ENCODE measurements around the gene OR51A2.
"Not testable (repeated sequence)": the region's sequence is repeated elsewhere in the genome, so short reads cannot be mapped to it uniquely, and the experiment has no call there.

The OR51A2 gene, protein sequence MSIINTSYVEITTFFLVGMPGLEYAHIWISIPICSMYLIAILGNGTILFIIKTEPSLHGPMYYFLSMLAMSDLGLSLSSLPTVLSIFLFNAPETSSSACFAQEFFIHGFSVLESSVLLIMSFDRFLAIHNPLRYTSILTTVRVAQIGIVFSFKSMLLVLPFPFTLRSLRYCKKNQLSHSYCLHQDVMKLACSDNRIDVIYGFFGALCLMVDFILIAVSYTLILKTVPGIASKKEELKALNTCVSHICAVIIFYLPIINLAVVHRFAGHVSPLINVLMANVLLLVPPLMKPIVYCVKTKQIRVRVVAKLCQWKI

DNA sequence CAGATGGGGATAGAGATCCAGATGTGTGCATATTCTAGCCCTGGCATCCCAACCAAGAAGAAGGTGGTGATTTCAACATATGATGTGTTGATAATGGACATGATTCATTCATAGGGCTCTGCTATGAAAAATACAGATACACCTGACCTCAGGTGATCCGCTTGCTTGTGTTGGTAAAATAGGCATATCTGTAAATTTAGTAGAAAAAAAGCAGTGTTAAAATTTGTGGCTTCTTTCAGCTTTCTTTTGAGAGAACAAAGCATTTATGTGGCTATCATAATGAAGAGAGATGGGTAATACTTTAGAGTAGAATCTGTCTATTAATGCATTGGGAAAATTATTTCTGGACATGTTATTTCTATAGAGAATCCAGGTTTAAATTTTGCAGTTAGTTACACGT, at the start of gene OR51A2:
OR51A2 (minus strand) TSS at position 101 of the 400 bp plus-strand sequence; CDS start at position 101, 0 bp downstream.
- DNase-seq, result not testable (repeated sequence)

DNA sequence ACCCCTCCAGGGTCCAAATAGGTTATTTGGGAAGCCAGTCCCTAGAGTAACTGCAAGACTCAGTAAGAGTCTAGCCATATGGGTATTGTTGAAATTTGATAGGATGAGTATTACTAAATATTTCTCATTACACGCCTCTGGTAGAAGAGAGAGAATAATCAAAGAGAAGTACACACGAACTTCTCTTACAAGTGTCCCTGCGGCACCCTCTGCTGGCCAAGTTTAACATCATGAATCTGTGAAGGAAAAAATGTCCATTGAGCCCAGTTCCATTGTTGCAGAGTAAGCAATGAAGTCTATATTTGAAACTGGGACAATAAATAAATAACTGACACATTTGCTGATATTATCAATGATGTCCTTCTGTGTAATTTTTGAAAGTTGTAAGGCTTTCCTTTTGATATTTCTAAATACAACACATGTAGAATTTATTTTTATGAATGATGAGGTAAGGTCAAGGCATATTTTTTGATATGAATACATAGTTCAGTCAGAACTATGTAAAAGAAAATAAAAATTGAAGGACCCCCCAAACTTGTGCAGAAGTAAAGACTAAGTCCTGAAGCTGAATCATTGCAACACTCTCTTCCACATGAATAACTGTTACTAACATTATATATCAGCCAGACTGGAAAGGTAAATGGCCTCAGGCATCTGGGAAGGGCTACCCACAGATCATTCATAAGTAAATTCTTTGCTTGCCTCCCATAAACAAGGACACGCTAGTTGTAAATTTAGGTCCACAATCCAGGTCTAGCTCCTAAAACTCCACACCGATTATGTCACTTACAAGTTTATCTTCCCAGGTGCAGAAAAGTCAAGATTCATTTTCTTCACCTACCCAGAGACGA, 49.1 kb upstream of the OR51A2 start:
- peak; percentile 59 for DNase-seq

DNA sequence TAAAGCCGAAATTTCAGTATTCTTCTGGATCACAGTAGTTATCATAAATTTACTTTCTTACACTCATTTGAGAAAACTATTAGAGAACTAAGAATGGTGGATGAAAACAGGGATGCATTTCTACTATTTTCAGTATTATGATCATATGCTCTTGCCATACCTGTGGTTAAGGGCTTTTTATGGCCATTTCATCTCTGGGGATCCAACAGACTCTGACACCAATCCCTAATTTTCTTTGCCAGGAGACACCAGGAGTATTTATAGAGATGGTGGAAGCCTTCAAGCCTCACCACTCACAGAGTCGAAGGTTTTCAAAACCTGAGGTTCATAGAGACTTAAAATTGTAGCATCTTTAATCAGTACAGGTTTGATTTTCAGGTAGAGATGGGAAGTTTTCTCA, 39.0 kb upstream of the OR51A2 start, which contains the start of gene OR51L1:
OR51L1 (plus strand) TSS at position 301 of the 400 bp plus-strand sequence. CDS start 4,132 bp downstream, outside the sequence.
- DNase-seq, result no peak

DNA sequence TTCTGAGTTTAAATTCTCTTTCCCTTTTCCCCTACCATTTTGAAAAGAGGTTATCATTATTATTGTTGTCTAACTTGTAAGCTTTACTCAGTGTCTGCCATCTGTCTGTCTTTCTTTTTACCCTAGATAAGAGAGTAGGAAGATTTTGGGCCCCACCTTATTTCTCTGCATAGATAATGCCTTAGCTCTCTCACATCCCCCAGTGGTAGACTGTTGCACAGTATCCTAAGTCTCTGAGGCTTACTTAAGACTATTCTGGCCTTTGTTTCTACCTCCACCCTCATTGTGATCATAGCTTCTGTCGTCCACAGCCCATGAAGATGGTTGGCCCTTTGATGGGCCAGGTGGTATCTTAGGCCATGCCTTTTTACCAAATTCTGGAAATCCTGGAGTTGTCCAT, 35.5 kb upstream of the OR51A2 start:
- DNase-seq, result no peak

DNA sequence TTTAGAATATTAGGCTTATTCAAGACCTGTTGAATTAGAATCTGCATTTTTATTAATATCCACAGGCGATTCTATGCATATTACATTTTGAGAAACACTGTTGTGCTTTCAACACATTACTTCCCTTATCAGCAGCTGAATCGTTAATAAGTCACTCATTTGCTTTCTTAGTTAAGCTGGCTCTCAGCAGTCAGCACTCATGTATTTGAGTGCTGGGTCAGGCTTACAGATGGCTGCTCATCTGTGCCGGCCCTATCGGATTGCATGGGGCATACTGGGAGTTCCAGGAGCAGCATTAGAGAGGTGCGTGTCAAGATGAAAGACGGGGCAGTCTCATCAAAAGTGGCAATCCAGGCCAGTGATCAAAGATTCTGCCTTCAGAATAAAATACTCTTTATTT, 28.3 kb upstream of the OR51A2 start:
- peak; percentile 86 for DNase-seq

DNA sequence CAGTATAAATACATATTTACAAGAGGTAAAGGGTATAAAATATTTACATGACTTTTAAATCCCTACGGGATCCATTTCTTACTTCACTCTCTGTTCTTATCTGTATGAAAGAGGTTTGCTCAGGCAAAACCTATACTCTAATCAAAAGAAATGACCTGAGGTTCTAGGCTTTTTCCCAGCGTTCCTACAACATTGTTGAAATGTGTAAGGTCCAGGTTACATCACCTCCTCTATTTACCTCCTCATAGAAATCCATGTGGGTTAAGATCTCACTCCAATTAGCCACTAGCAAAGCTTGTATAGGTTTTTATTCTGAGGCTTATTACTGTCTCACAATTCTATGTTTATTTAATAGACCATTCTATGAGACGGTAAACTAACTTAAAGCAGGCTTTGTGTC, 27.2 kb upstream of the OR51A2 start:
- no peak for DNase-seq

DNA sequence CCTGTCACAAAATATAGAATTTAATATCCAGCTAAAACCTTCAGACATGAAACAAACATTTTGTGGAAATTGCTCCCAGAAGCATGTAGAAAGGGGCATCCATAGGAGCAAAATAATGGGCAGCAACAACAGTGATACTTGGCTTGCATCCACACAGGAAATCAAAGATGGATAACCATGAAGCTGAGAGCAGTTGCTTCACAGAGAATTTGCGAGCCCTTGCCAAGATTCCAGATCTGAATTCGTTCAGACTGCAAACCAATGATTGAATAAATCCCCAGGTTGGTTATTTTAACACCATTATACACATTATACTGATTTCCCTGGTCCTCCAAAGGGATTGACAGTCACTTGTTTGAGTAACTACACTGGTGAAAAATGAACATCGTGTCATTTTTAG, 23.5 kb upstream of the OR51A2 start:
- DNase-seq, result no peak

DNA sequence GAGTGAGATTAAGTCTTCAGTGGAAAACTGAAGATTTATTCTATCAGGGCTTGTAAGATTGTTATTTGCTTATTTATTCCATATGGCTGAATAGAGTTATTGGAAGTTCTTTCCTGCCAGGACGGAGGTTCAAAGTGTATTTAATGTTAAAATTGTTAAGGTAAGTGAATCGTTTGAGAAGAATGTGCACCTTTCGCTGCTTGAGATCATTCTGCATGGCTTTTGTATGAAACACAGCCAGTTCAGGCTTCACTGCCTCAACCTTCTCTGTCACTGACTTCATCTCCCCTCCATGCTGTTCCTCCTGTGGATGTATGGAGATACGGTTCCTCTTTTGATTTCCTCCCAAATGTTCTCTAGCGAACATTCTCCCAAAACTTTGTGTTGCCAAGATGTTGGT, 19.9 kb upstream of the OR51A2 start:
- DNase-seq, result peak; percentile 43

DNA sequence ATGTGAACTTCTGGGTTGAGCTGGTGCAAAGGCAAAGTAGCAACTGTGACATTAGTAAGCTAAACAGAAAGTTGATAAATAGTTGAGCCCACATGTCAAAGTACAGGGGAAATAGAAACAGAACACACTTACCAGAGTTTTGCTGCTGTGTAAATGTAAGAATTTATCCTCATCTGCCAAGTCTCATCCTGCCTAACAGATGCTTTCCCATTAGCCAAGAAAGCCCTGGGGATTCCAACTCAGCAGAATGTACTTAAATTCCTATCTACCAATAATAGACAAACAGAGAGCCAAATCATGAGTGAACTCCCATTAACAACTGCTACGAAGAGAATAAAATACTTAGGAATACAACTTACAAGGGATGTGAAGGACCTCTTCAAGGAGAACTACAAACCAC, 7.3 kb upstream of the OR51A2 start:
- DNase-seq, result no peak

DNA sequence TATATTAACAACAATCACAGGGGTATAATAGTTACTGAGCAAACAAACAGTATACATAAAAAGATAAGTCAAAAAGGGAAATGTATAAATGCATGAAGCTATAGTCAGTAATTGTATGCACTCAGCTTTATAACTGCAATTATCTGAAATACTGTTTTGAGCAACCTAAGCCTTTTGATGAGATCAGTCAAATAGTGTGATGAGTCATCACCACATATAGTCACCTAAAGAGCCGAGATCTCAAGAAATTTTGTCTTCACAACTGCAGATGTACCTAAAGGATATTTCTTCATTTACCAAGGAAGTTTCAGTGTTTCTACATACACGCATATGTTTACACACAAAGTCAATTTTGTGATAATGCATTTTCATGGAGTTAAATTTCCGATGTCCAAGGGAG, 5.4 kb upstream of the OR51A2 start:
- no peak for DNase-seq

DNA sequence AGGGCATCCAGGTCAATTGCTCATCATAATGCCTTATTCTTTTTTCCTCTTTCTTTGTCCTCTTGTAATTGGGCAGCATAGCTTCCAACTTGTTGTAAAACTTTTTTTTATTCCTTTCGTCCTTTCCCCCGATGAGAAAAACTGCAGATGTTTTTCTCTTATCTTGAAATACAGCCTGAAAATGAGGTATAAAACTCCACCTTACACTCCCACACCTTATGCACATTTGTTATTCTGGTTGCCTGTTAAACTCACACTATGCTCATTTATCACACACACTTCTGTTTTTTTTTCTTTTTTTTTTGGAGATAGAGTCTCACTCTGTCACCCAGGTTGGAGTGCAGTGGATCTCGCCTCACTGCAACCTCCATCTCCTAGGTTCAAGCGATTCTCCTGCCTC, 1.9 kb upstream of the OR51A2 start:
- no peak for DNase-seq

DNA sequence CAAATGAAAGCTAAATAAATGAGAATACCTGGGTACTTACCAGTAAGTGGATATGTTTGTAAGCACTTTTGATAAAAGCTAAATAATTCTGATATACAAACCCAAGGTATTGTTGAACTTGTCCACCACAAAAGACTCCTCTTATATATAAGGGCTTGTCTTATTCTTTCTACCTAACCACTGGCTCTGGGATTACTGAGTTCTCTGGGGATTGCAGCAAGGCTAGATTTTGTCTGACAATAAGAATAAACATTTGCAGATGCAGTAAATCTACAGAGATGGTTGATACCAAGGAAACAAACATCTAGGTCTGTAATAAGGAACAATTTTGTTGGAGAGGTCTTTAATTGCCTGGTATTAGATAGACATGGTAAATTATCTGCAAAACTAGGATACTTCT, 8.0 kb downstream of the OR51A2 start, which contains the start of gene OR51A4:
OR51A4 (minus strand) TSS at position 101 of the 400 bp plus-strand sequence. CDS start 505 bp downstream, outside the sequence.
- no peak for DNase-seq

DNA sequence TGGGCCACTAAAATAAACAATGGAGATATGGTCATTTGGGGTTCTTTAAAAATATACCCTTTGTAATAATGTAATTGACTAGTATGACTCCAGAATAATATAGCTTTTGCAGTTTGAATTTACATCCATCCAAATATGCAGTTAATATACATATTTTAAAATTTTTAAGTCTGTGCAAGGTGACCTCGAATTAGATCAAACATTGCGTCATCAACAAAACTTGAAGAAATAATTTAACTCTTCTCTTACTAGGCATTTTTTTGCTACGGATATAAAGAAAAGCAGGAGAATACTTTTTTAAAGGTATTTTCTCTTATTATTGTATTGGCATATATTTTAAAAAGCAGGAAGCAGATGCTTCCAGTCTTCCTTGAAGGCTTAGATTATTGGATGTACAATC, 18.8 kb downstream of the OR51A2 start:
- no peak for DNase-seq

DNA sequence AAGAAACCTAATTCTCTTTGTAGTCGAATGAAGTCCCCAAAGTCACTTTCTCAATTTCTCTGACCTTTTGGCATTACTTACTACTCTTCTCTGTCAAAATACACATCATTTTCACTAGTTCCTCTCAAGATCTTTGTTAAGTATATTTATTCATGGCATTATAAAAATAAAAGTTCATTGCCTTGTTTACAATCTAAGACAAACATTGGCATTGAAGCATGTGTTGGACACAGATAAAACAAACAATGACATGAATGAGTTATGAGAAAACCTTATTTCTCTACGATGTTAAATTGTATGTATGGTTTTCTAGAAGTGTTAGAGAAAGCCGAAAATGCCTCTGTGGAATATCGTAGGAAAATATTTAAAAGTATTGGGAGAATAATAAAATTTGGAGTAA, 22.8 kb downstream of the OR51A2 start:
- DNase-seq, result no peak

DNA sequence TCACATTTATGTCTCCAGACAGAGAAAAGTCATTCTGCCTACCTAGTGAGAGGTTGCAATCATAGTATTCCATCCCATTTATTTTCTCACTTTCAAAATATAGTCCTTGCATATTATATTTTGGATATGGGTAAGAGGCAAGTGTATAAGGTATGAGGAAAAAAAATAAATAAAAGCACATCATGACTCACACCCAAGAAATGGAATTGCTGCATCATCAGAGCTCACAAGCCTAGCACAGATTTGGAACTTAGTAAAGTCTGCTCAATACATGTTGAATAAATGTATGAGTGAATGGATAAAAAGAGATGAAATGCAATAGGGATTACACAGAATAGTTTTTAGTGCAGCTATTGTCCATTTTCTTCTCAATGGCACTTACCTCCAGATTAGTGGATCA, 28.9 kb downstream of the OR51A2 start:
- no peak for DNase-seq

DNA sequence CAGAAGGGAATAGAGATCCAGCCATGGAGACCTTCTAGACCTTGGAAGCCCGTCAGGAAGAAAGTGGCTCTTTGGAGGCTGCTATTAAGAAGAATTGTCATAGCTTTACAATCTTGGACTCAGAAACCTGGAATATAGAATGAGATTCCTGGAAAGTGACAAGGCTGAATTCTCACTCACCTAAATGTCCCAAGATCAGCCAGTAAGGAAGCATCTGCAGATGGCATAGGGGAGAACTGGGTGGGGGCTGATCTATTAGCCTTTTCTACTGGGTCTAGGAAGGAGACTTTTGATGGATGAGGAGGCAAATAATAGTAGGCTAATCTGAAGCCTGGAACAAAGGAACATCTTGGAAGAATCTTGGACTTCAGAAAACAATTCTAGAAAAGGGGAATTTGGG, 31.3 kb downstream of the OR51A2 start, which contains the start of gene OR51G1:
OR51G1 (minus strand) TSS at position 101 of the 400 bp plus-strand sequence; CDS start at position 101, 0 bp downstream.
- no peak for DNase-seq

DNA sequence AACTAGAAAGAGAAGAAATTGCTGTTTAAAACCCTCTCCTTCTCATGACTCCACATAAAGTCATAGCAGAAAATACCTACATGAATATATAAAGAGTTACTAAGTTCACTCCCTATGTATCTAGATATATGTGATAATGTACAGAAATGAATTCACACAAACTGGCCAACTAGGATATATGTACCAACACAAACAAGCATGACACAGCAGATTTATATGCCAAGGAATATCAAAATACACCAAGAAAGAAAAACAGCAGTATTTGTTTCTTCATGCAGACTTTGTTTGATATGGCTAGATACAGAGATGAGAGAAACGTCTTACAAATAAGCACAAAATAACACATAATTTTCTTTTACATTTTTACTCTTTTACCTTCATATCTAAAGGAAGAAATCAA, 33.2 kb downstream of the OR51A2 start:
- no peak for DNase-seq

DNA sequence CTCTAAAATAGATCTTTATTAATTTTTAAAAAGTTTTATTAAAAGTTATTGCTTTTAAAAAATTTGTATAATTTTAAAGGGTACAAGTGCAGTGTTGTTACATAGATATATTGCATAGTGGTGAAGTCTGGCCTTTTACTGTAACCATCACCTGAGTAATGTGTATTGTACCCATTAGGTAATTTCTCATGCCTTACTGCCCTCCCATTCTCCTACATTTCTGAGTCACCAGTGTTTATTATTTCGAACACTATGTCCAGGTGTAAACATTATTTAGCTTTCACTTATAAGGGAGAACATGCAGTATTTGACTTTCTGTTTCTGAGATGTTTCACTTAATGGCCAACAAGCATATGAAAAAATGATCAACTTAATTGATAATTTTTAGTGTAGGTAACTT, 33.7 kb downstream of the OR51A2 start:
- DNase-seq, result no peak

DNA sequence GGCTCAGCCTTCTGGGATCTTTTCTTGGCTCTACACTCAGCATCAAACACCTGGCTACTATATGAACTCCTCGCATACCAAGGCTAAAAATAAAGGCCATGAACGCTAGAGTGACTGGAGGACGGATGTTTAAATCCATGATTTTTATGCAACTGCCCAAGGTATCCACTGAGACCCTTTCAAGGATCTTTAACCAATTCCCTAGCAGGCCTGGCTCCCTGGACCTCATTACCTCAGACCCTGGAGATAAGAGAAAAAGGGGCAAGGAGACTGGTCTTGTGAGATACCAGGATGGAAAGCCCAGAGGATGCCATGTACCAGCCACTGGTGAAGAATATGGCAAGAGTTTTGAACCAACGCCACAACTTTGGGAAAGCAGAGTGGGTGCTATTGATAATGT, 36.3 kb downstream of the OR51A2 start, which contains the start of gene OR51G2:
OR51G2 (minus strand) TSS at position 101 of the 400 bp plus-strand sequence. CDS start 3,687 bp downstream, outside the sequence.
- DNase-seq, result no peak

DNA sequence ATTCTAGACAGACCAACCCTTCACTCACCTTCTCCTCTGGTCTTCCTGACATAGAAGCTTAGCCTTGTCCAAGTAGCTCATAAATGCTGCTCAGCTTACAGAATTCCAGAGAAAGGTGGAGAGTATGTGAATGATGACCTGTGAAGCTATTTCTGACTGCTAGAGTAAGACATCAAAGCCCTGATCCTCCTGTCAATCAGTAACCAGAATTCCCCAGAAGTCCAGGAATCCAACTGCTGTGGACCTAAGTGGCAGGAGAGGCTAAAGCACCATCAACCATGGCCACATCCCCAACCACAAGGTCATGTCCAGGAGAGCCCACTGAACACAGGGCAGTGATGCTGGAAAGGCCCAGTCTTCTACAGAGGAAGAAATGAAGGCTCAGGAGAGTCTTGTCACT, 38.9 kb downstream of the OR51A2 start:
- peak; percentile 29 for DNase-seq

Measured in kidney glomerular epithelial cell (primary cell).